ENCODE data around the gene PMP22. TPM values are rescaled to one million over a fixed set of nuclear protein-coding genes. Genes with fewer than 3 reads are reported as not detected.

The PMP22 gene
- total RNA-seq, 1 donor from 2014 or later, result 246 TPM

DNA sequence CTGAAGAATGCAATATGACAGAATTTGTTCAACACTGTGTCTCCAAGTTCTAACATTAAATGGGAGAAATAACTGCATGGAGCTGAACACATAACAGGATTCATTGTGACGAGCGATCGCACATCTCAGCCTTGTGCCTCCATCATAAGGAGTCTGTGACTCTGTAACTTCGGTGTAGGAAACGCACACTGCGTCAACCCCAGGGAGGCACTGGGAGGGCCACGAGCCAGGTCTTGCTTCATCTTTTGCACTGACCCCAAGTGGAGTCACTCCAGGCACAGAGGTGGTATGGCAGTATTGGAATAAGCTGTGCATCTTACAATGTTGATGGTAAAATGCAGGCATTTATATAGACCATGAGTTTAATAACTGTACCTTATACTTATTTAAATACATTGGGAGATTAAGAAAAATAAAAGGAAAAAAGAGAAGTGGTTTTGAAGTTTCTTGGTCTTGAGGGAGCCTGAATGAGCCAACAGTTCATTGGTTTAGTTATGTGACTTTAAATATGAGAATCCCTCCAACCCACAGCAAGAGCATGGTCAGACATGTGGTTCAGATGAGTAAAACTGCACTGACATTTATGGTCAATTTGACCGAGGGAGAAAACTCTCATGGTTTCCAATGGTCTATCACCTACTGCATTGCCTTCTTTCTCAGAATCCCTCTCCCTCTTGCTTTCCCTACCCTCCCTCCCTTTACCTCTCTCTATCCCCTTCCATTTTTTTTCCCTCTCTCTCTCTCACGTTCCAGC lies 5.7 kb upstream of the PMP22 start:
- intact Hi-C loops (cut with DNase I), result no loop called here
- Histone ChIP-seq H3K36me3 (no peaks in the 10 kb centered on the region), H3K4me3 (no peak overlapping the region), H3K27me3 (no peaks in the 10 kb centered on the region), H3K27ac (peak overlapping the region; percentile 71), H3K9me3 (no peaks in the 10 kb centered on the region), H3K4me1 (peaks cover 34% of the 10 kb centered on the region)
- DNase-seq (ENCODE audit: extremely low spot score in 2 of 2), result no peak
- TF ChIP-seq, protein P1, sequence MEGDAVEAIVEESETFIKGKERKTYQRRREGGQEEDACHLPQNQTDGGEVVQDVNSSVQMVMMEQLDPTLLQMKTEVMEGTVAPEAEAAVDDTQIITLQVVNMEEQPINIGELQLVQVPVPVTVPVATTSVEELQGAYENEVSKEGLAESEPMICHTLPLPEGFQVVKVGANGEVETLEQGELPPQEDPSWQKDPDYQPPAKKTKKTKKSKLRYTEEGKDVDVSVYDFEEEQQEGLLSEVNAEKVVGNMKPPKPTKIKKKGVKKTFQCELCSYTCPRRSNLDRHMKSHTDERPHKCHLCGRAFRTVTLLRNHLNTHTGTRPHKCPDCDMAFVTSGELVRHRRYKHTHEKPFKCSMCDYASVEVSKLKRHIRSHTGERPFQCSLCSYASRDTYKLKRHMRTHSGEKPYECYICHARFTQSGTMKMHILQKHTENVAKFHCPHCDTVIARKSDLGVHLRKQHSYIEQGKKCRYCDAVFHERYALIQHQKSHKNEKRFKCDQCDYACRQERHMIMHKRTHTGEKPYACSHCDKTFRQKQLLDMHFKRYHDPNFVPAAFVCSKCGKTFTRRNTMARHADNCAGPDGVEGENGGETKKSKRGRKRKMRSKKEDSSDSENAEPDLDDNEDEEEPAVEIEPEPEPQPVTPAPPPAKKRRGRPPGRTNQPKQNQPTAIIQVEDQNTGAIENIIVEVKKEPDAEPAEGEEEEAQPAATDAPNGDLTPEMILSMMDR (IDR thresholded peaks at IDR 0.05), result no peak
- no peak for TF ChIP-seq POLR2A (IDR thresholded peaks at IDR 0.05)
- no peak for TF ChIP-seq POLR2AphosphoS5 (IDR thresholded peaks at IDR 0.05; ENCODE audit: insufficient read depth in 1 of 2, low read depth in 1 of 2)

DNA sequence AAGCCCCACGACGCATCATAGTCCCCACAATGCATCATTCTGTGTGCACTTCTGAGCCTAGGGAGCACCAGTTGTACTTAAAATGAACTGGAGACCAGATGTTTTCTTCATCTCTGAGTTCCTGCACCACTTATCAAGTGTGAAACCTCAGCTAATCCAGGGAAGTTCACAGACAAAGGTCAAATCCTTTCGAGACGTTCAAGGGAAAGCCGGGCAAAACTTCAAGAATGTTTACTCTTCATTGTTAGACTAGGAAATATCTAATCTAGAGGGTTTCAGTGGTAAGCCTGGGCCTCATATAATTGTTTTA lies 4.6 kb upstream of the PMP22 start:
- intact Hi-C loops (cut with DNase I), result loop anchor here (10.0 kb wide), 1 partner anchor 135 kb away; no protein-coding TSS in a partner anchor

DNA sequence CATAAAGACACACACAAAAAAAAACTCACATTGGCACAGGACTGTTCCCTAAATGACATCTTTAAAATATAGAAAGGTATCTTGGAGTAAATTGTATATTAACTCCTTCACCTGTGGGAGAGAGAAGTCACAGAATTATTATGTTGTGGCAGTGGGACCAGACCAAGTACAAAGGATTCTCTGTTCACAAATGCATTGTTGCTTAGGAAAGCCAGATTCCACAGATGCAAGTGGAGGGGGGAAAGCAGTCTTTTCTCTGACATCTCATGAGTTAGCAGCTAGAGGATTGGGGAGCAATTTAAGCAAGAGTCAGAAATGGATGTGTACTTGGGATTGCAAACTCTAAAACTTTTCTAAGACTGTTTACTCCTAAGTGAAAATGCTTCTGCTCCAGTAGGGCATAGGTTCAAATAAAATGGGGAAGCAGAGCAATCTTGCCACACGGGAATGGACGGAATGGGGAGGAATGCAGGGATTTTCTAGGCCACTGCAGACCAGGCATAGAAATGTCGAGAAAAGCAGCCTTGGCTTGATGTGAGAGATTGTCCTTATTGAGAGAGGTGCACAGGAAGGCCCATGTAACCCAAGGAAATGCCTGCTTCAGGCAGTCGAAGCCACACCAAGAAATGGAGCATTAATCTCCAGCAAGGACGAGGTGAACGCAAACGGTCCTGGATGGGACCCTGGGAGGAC lies 4.1 kb upstream of the PMP22 start:
- H3K36me3 ChIP-seq, result no peaks in the 10 kb centered on the region
- intact Hi-C loops (cut with DNase I), result loop anchor here (10.0 kb wide), 1 partner anchor 136 kb away; no protein-coding TSS in a partner anchor
- TF ChIP-seq POLR2AphosphoS5 (IDR thresholded peaks at IDR 0.05; ENCODE audit: insufficient read depth in 1 of 2, low read depth in 1 of 2) (no peak), POLR2A (IDR thresholded peaks at IDR 0.05) (no peak)
- TF ChIP-seq, protein P1 (IDR thresholded peaks at IDR 0.05), result no peak

More for the DNA sequence above, 4.6 kb upstream of the PMP22 start:
- no peak overlapping the region for H3K4me3 ChIP-seq
- H3K36me3 ChIP-seq, result no peaks in the 10 kb centered on the region
- no peak for DNase-seq (ENCODE audit: extremely low spot score in 2 of 2)
- no peaks in the 10 kb centered on the region for H3K27me3 ChIP-seq
- TF ChIP-seq, protein P1 (IDR thresholded peaks at IDR 0.05), result no peak
- no peak for TF ChIP-seq POLR2A (IDR thresholded peaks at IDR 0.05)
- no peak for TF ChIP-seq POLR2AphosphoS5 (IDR thresholded peaks at IDR 0.05; ENCODE audit: insufficient read depth in 1 of 2, low read depth in 1 of 2)
- H3K9me3 ChIP-seq, result no peaks in the 10 kb centered on the region
- peaks cover 34% of the 10 kb centered on the region for H3K4me1 ChIP-seq
- peak overlapping the region; percentile 71 for H3K27ac ChIP-seq

DNA sequence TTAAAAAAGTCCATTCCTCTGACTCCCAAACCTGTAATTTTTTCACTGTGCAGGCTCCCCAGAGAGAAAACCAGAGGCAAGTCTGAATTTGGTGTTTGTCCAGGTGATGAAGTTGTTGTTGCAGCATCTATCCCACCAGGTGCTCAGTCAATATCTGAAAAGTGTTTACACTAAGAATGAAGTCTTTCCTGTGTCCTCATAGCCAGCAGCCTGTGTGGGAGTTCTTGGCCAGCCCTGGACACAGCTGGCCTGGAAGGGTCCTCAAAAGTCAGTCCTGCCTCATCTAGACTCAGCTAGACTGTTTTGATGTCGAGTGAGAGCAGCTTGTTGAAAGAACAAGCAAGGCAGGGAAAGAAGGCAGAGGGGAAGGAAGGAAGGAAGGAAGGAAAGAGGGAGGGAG lies 3.3 kb upstream of the PMP22 start:
- Histone ChIP-seq H3K27ac (peak overlapping the region; percentile 0), H3K4me1 (peaks cover 26% of the 10 kb centered on the region)
- intact Hi-C loops (cut with DNase I), result loop anchor here (10.0 kb wide), 1 partner anchor 136 kb away; no protein-coding TSS in a partner anchor

More for the DNA sequence above, 4.1 kb upstream of the PMP22 start:
- H3K4me3 ChIP-seq, result no peak overlapping the region
- no peak overlapping the region for H3K27ac ChIP-seq
- H3K27me3 ChIP-seq, result no peaks in the 10 kb centered on the region
- H3K9me3 ChIP-seq, result no peaks in the 10 kb centered on the region
- no peak for DNase-seq (ENCODE audit: extremely low spot score in 2 of 2)
- peaks cover 33% of the 10 kb centered on the region for H3K4me1 ChIP-seq

More for the DNA sequence above, 3.3 kb upstream of the PMP22 start:
- no peak for DNase-seq (ENCODE audit: extremely low spot score in 2 of 2)
- TF ChIP-seq, protein P1 (IDR thresholded peaks at IDR 0.05), result no peak
- no peak for TF ChIP-seq POLR2A (IDR thresholded peaks at IDR 0.05)
- TF ChIP-seq POLR2AphosphoS5 (IDR thresholded peaks at IDR 0.05; ENCODE audit: insufficient read depth in 1 of 2, low read depth in 1 of 2), result no peak
- Histone ChIP-seq H3K36me3 (no peaks in the 10 kb centered on the region), H3K4me3 (no peak overlapping the region), H3K27me3 (no peaks in the 10 kb centered on the region), H3K9me3 (no peaks in the 10 kb centered on the region)

Data from vagina (tissue), 2 donors.